Measurements from ENCODE around the gene ZNF736.

DNA sequence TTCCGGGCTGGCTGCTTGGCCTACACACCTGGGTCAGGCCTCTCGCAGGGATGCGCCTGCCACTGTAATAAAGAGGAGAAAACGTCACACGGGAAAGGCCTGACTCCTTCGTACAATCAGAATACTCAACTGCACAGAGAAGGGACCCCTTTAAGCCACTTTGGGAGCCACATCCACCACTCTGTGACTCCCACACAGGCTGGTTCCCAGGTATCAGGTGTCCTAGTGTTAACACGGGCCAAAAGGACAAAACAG lies 5.8 kb upstream of the ZNF736 start:
- TF ChIP-seq CTCF (IDR thresholded peaks at IDR 0.05) = no peak
- no peak for TF ChIP-seq ZFX (IDR thresholded peaks at IDR 0.05; ENCODE audit: borderline replicate concordance)
